Liver (tissue), 3 donors: Measurements from ENCODE around the gene PLOD3.

Source experiments
- FOXA1 ChIP-seq: IDR thresholded peaks from 2 replicates; pipeline ENCODE4 v1.6.1; 2016; ENCODE audit warnings: antibody characterized with exemption
- FOXA2 ChIP-seq: IDR thresholded peaks from 2 replicates; pipeline ENCODE4 v1.6.1; 2016; ENCODE audit warnings: antibody characterized with exemption
- HNF4A ChIP-seq, 2 donors: conservative IDR thresholded peaks; 2 replicates each; pipeline ENCODE4 v1.6.1; 2016; ENCODE audit warnings: antibody characterized with exemption in 2 of 2, mild to moderate bottlenecking in 2 of 2
- RXRA ChIP-seq, 2 donors: IDR thresholded peaks; 2 replicates each; pipeline ENCODE4 v1.6.1; 2017 to 2018; ENCODE audit warnings: antibody characterized with exemption in 2 of 2, mild to moderate bottlenecking in 1 of 2
- SP1 ChIP-seq: IDR thresholded peaks from 2 replicates; pipeline ENCODE4 v1.6.1; 2018; ENCODE audit warnings: antibody characterized with exemption, mild to moderate bottlenecking
- TF ChIP-seq, protein P1 (sequence below): fragments of 150-350 bp; IDR thresholded peaks from 2 replicates; pipeline ENCODE4 v1.5.1; 2017; ENCODE audit warnings: improper control_type of control experiment, low read depth, low read length; ENCODE audit not compliant: missing input control
- TF ChIP-seq, protein P2 (sequence below): IDR thresholded peaks from 2 replicates; pipeline ENCODE4 v1.6.1; 2016; ENCODE audit warnings: antibody characterized with exemption
- TF ChIP-seq, protein P3 (sequence below): IDR thresholded peaks from 2 replicates; pipeline ENCODE4 v1.6.1; 2016; ENCODE audit warnings: antibody characterized with exemption, mild to moderate bottlenecking
- donor health status: healthy.
- donor health status: healthy.

DNA sequence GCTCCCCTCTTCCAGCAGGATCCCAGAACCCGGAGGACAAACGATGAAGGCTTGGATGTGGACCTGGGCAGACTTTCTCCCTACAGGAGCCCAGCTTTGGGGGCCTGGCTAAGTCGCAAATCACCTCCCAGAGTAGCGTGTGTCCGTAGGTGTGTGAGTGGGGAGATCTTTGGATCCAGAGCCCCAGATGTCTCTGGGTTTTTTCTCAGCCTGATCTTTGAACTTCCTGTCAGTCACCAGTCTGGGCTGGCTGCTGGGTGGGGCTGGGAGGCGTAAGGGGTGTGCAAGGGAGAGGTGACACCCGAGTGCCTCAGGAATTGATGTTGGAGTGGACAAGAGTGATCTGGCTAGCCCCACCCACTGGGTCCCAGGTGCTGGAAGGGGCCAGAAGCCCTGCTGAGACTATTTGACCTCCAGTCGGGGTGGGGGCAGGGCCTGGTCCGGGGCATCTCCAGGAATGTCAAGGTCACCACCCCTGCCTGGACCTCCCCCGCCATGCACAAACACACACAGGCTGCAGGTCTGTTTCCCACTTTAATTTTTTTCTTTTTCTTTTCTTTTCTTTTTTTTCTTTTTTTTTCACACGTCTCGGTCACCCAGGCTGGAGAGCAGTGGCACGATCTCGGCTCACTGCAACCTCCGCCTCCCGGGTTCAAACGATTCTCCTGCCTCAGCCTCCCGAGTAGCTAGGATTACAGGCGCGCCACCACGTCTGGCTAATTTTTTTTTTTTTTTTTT is 16.4 kb downstream of the PLOD3 start, which contains the start of gene MOGAT3:
- TF ChIP-seq, protein P1, sequence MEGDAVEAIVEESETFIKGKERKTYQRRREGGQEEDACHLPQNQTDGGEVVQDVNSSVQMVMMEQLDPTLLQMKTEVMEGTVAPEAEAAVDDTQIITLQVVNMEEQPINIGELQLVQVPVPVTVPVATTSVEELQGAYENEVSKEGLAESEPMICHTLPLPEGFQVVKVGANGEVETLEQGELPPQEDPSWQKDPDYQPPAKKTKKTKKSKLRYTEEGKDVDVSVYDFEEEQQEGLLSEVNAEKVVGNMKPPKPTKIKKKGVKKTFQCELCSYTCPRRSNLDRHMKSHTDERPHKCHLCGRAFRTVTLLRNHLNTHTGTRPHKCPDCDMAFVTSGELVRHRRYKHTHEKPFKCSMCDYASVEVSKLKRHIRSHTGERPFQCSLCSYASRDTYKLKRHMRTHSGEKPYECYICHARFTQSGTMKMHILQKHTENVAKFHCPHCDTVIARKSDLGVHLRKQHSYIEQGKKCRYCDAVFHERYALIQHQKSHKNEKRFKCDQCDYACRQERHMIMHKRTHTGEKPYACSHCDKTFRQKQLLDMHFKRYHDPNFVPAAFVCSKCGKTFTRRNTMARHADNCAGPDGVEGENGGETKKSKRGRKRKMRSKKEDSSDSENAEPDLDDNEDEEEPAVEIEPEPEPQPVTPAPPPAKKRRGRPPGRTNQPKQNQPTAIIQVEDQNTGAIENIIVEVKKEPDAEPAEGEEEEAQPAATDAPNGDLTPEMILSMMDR = no peak
- TF ChIP-seq, protein P2, sequence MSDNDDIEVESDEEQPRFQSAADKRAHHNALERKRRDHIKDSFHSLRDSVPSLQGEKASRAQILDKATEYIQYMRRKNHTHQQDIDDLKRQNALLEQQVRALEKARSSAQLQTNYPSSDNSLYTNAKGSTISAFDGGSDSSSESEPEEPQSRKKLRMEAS = no peak
- no peak for TF ChIP-seq FOXA1
- TF ChIP-seq FOXA2 = no peak
- TF ChIP-seq RXRA (IDR thresholded peaks at IDR 0.05) = peak in 1 of 2 donors; percentile 59
- TF ChIP-seq, protein P3, sequence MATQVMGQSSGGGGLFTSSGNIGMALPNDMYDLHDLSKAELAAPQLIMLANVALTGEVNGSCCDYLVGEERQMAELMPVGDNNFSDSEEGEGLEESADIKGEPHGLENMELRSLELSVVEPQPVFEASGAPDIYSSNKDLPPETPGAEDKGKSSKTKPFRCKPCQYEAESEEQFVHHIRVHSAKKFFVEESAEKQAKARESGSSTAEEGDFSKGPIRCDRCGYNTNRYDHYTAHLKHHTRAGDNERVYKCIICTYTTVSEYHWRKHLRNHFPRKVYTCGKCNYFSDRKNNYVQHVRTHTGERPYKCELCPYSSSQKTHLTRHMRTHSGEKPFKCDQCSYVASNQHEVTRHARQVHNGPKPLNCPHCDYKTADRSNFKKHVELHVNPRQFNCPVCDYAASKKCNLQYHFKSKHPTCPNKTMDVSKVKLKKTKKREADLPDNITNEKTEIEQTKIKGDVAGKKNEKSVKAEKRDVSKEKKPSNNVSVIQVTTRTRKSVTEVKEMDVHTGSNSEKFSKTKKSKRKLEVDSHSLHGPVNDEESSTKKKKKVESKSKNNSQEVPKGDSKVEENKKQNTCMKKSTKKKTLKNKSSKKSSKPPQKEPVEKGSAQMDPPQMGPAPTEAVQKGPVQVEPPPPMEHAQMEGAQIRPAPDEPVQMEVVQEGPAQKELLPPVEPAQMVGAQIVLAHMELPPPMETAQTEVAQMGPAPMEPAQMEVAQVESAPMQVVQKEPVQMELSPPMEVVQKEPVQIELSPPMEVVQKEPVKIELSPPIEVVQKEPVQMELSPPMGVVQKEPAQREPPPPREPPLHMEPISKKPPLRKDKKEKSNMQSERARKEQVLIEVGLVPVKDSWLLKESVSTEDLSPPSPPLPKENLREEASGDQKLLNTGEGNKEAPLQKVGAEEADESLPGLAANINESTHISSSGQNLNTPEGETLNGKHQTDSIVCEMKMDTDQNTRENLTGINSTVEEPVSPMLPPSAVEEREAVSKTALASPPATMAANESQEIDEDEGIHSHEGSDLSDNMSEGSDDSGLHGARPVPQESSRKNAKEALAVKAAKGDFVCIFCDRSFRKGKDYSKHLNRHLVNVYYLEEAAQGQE = no peak
- TF ChIP-seq SP1 = peak; percentile 65
- TF ChIP-seq HNF4A (conservative IDR thresholded peaks at IDR 0.05) = peak; percentile 74 to 75
